Measurements from ENCODE around the gene CSNK1E.

Gene CSNK1E

DNA sequence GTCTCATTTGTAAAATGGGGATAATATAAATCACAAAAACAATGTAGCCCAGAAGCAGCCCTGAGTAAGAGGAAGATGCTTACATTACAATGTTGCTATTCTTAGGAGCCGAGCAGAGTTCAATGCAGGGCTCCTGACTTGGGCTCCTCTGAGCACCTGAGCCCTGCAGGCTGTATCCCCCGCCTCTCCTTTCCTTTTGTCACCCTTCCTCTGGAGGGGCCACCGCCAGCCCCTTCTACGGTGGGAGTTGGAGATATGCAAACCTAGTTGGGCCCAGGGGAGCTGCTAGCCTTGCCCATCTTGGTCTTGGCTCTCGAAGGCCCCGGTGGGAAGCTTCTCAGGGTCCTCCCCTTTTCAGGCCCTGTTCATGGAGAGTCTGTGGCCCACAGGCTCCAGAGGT is 8.4 kb upstream of the CSNK1E start:
- no peaks in the 10 kb centered on the region for H3K27me3 ChIP-seq (ENCODE audit: control insufficient read depth, insufficient read depth, low read length)
- peak overlapping the region; percentile 73 for H3K9ac ChIP-seq (ENCODE audit: low read depth, low read length)
- H3K4me3 ChIP-seq (ENCODE audit: low read depth, low read length), result no peak overlapping the region
- no peaks in the 10 kb centered on the region for H3K9me3 ChIP-seq (ENCODE audit: control insufficient read depth, insufficient read depth, low read length)
- peaks cover 9% of the 10 kb centered on the region for H3K4me1 ChIP-seq (ENCODE audit: control insufficient read depth, insufficient read depth, low read length)
- H3K36me3 ChIP-seq (ENCODE audit: control insufficient read depth, insufficient read depth, low read length), result peaks cover 6% of the 10 kb centered on the region

GRCh38 chr22:38320605-38321402 is 3.6 kb upstream of the CSNK1E start:
- Histone ChIP-seq H3K4me3 (ENCODE audit: low read depth, low read length) (no peak overlapping the region), H3K36me3 (ENCODE audit: control insufficient read depth, insufficient read depth, low read length) (no peaks in the 10 kb centered on the region), H3K4me1 (ENCODE audit: control insufficient read depth, insufficient read depth, low read length) (peaks cover 9% of the 10 kb centered on the region), H3K9me3 (ENCODE audit: control insufficient read depth, insufficient read depth, low read length) (no peaks in the 10 kb centered on the region), H3K27me3 (ENCODE audit: control insufficient read depth, insufficient read depth, low read length) (no peaks in the 10 kb centered on the region), H3K9ac (ENCODE audit: low read depth, low read length) (no peak overlapping the region)

- H3K4me3 ChIP-seq (ENCODE audit: low read depth, low read length), result no peak overlapping the region
- H3K27me3 ChIP-seq (ENCODE audit: control insufficient read depth, insufficient read depth, low read length), result no peaks in the 10 kb centered on the region
- H3K4me1 ChIP-seq (ENCODE audit: control insufficient read depth, insufficient read depth, low read length), result peaks cover 16% of the 10 kb centered on the region
- no peaks in the 10 kb centered on the region for H3K9me3 ChIP-seq (ENCODE audit: control insufficient read depth, insufficient read depth, low read length)
- H3K36me3 ChIP-seq (ENCODE audit: control insufficient read depth, insufficient read depth, low read length), result peaks cover 1% of the 10 kb centered on the region
- H3K9ac ChIP-seq (ENCODE audit: low read depth, low read length), result no peak overlapping the region
These were observed 1.9 kb upstream of the CSNK1E start for GRCh38 chr22:38318792-38319773.

GRCh38 chr22:38317995-38318715 is 922 bp upstream of the CSNK1E start:
- Histone ChIP-seq H3K9ac (ENCODE audit: low read depth, low read length) (peak overlapping the region; percentile 71), H3K27me3 (ENCODE audit: control insufficient read depth, insufficient read depth, low read length) (no peaks in the 10 kb centered on the region), H3K9me3 (ENCODE audit: control insufficient read depth, insufficient read depth, low read length) (no peaks in the 10 kb centered on the region), H3K36me3 (ENCODE audit: control insufficient read depth, insufficient read depth, low read length) (peaks cover 6% of the 10 kb centered on the region), H3K4me3 (ENCODE audit: low read depth, low read length) (peak overlapping the region; percentile 67), H3K4me1 (ENCODE audit: control insufficient read depth, insufficient read depth, low read length) (peaks cover 18% of the 10 kb centered on the region)

DNA sequence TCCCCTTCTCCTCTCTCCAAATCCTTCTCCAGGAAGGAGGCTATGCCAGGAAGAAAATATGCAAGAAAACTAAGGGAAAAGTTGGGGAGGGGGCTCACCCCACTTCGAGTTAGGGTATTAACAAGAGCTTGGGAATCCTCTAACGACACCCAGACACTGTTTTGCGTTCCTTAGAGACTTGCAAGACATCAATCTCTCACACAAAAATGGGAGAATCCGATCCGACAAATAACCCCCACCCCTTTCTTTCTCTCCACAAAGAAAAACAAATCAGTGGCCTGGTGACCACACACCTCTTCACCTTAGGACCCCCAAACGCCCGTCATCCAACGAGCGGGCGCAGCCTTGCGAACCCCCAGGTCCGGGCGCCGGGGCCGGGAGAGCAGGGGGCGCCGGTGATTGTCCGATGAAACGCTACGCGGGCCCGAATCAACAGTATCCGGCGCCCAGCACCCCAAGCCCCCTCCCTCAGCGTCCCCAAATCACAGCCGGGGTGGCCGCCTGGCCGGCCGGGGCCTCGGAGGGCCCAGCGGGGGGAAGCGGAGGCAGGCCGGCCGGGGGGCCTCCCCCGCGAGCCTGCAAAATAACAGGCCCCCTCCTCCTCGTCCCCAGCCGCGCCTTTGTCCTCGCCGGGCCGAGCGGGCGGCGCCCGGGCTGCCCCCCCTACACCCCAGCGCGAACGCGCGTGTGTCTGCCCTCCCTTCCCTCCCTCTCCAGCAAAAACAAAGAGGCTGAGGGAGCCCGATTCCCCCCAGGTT is 690 bp downstream of the CSNK1E start:
- H3K9me3 ChIP-seq (ENCODE audit: control insufficient read depth, insufficient read depth, low read length), result no peaks in the 10 kb centered on the region
- peak overlapping the region; percentile 95 for H3K9ac ChIP-seq (ENCODE audit: low read depth, low read length)
- peaks cover 18% of the 10 kb centered on the region for H3K4me1 ChIP-seq (ENCODE audit: control insufficient read depth, insufficient read depth, low read length)
- peaks cover 18% of the 10 kb centered on the region for H3K36me3 ChIP-seq (ENCODE audit: control insufficient read depth, insufficient read depth, low read length)
- peak overlapping the region; percentile 85 for H3K4me3 ChIP-seq (ENCODE audit: low read depth, low read length)
- H3K27me3 ChIP-seq (ENCODE audit: control insufficient read depth, insufficient read depth, low read length), result no peaks in the 10 kb centered on the region

DNA sequence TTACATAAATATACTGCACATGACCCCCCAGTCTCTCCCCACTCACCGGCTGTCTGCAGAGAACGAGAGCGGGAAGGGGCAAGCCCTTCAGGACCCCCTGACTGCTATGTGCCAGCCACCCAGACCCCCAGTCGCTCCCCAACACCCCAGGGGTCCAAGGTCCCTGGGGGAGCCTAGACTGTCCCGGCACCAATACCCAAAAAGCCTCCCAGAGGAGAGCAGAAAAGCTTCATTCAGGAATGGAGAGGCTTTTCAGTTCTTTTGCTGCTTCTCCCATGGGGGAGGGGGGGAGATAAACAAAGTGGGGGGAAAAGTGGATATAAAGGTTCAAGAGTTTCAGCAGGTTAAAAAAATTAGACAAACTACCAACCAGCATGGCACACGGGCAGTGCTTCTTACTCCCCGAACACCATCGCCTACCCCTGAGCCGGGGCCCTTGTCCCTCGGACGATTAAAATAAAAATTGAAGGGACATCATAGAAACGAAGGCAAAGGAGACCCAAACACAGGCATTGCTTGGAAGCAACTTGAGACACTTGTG is 1.3 kb downstream of the CSNK1E start:
- Histone ChIP-seq H3K4me1 (ENCODE audit: control insufficient read depth, insufficient read depth, low read length) (peaks cover 18% of the 10 kb centered on the region), H3K36me3 (ENCODE audit: control insufficient read depth, insufficient read depth, low read length) (peaks cover 25% of the 10 kb centered on the region), H3K4me3 (ENCODE audit: low read depth, low read length) (peak overlapping the region; percentile 85), H3K27me3 (ENCODE audit: control insufficient read depth, insufficient read depth, low read length) (no peaks in the 10 kb centered on the region), H3K9ac (ENCODE audit: low read depth, low read length) (peak overlapping the region; percentile 95), H3K9me3 (ENCODE audit: control insufficient read depth, insufficient read depth, low read length) (no peaks in the 10 kb centered on the region)

GRCh38 chr22:38314933-38315822 is 2.1 kb downstream of the CSNK1E start:
- Histone ChIP-seq H3K4me1 (ENCODE audit: control insufficient read depth, insufficient read depth, low read length) (peaks cover 18% of the 10 kb centered on the region), H3K27me3 (ENCODE audit: control insufficient read depth, insufficient read depth, low read length) (no peaks in the 10 kb centered on the region), H3K36me3 (ENCODE audit: control insufficient read depth, insufficient read depth, low read length) (peaks cover 32% of the 10 kb centered on the region), H3K4me3 (ENCODE audit: low read depth, low read length) (peak overlapping the region; percentile 85), H3K9me3 (ENCODE audit: control insufficient read depth, insufficient read depth, low read length) (no peaks in the 10 kb centered on the region), H3K9ac (ENCODE audit: low read depth, low read length) (peak overlapping the region; percentile 95)

- H3K36me3 ChIP-seq (ENCODE audit: control insufficient read depth, insufficient read depth, low read length), result peaks cover 38% of the 10 kb centered on the region
- H3K4me3 ChIP-seq (ENCODE audit: low read depth, low read length), result peak overlapping the region; percentile 85
- H3K4me1 ChIP-seq (ENCODE audit: control insufficient read depth, insufficient read depth, low read length), result peaks cover 18% of the 10 kb centered on the region
- H3K27me3 ChIP-seq (ENCODE audit: control insufficient read depth, insufficient read depth, low read length), result no peaks in the 10 kb centered on the region
- H3K9me3 ChIP-seq (ENCODE audit: control insufficient read depth, insufficient read depth, low read length), result no peaks in the 10 kb centered on the region
- peak overlapping the region; percentile 95 for H3K9ac ChIP-seq (ENCODE audit: low read depth, low read length)
These were observed 2.9 kb downstream of the CSNK1E start for GRCh38 chr22:38314051-38314932.

DNA sequence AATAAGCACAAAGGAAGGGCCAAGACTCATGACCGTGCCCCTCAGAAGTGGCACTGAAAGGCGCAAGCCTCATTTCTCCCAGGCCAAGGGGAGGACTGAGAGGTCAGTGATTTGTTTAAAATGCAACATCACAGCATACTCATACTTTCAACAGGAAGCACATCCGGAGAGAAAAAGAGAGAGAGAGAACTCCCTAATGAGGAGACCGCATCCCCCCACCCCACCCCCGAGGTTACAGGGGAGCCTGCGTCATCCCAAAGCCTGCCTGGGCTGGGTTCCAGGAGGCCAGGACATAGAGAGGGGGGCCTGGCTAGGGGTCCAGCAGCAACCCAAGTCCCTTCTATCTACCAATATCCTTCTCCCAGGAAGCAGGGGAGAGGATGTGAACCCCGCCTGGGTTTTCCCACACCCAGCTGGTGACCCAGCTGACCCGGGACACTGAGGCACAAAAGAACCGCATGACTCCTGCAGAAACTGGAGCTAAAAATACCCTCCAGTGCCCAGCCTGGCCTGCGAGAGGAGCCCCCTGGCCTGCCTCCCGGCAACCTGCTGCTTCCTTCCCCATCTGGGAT is 3.8 kb downstream of the CSNK1E start:
- Histone ChIP-seq H3K27me3 (ENCODE audit: control insufficient read depth, insufficient read depth, low read length) (no peaks in the 10 kb centered on the region), H3K4me1 (ENCODE audit: control insufficient read depth, insufficient read depth, low read length) (peaks cover 17% of the 10 kb centered on the region), H3K36me3 (ENCODE audit: control insufficient read depth, insufficient read depth, low read length) (peaks cover 45% of the 10 kb centered on the region), H3K9me3 (ENCODE audit: control insufficient read depth, insufficient read depth, low read length) (no peaks in the 10 kb centered on the region), H3K9ac (ENCODE audit: low read depth, low read length) (no peak overlapping the region), H3K4me3 (ENCODE audit: low read depth, low read length) (no peak overlapping the region)
